Neural cell (in vitro differentiated cells): ENCODE results near the gene CBX3.
"Not testable (repeated sequence)": the region's sequence is repeated elsewhere in the genome, so short reads cannot be mapped to it uniquely, and the experiment has no call there.

Experiments
- EZH2 ChIP-seq: fragments of 200-600, 300-800 bp; shearing (Covaris generic), sonication (generic); IDR thresholded peaks from 2 replicates; pipeline ENCODE4 v1.6.1; 2014; ENCODE audit warnings: antibody characterized with exemption, low read length, borderline replicate concordance, mild to moderate bottlenecking; ENCODE audit not compliant: insufficient read depth, poor library complexity, severe bottlenecking
- TAF1 ChIP-seq: IDR thresholded peaks from 2 replicates; pipeline ENCODE4 v1.6.1; 2012; ENCODE audit warnings: low read depth
- TF ChIP-seq, protein P1 (sequence below): IDR thresholded peaks from 2 replicates; pipeline ENCODE4 v1.6.1; 2012; ENCODE audit warnings: borderline replicate concordance
- TF ChIP-seq, protein P2 (sequence below): fragments of 450-650 bp; IDR thresholded peaks from 2 replicates; pipeline ENCODE4 v1.5.1; 2014; ENCODE audit warnings: antibody characterized with exemption, mild to moderate bottlenecking, moderate library complexity; ENCODE audit not compliant: poor library complexity, severe bottlenecking

DNA sequence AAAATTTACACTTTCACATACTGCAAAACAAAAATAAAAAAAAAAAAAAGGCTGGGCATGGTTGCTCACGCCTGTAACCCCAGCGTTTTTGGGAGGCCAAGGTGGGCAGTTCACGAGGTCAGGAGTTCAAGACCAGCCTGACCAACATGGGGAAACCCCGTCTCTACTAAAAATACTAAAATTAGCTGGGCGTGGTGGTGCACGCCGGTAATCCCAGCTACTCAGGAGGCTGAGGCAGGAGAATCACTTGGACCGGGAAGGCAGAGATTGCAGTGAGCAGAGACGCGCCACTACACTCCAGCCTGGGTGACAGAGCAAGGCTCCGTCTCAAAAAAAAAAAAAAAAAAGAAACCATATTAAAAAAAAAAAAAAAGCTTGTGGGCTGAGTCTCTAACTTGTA is 6.8 kb upstream of the CBX3 start:
- not testable (repeated sequence) for TF ChIP-seq EZH2, TAF1
- TF ChIP-seq, protein P1, sequence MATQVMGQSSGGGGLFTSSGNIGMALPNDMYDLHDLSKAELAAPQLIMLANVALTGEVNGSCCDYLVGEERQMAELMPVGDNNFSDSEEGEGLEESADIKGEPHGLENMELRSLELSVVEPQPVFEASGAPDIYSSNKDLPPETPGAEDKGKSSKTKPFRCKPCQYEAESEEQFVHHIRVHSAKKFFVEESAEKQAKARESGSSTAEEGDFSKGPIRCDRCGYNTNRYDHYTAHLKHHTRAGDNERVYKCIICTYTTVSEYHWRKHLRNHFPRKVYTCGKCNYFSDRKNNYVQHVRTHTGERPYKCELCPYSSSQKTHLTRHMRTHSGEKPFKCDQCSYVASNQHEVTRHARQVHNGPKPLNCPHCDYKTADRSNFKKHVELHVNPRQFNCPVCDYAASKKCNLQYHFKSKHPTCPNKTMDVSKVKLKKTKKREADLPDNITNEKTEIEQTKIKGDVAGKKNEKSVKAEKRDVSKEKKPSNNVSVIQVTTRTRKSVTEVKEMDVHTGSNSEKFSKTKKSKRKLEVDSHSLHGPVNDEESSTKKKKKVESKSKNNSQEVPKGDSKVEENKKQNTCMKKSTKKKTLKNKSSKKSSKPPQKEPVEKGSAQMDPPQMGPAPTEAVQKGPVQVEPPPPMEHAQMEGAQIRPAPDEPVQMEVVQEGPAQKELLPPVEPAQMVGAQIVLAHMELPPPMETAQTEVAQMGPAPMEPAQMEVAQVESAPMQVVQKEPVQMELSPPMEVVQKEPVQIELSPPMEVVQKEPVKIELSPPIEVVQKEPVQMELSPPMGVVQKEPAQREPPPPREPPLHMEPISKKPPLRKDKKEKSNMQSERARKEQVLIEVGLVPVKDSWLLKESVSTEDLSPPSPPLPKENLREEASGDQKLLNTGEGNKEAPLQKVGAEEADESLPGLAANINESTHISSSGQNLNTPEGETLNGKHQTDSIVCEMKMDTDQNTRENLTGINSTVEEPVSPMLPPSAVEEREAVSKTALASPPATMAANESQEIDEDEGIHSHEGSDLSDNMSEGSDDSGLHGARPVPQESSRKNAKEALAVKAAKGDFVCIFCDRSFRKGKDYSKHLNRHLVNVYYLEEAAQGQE = not testable (repeated sequence)
- TF ChIP-seq, protein P2, sequence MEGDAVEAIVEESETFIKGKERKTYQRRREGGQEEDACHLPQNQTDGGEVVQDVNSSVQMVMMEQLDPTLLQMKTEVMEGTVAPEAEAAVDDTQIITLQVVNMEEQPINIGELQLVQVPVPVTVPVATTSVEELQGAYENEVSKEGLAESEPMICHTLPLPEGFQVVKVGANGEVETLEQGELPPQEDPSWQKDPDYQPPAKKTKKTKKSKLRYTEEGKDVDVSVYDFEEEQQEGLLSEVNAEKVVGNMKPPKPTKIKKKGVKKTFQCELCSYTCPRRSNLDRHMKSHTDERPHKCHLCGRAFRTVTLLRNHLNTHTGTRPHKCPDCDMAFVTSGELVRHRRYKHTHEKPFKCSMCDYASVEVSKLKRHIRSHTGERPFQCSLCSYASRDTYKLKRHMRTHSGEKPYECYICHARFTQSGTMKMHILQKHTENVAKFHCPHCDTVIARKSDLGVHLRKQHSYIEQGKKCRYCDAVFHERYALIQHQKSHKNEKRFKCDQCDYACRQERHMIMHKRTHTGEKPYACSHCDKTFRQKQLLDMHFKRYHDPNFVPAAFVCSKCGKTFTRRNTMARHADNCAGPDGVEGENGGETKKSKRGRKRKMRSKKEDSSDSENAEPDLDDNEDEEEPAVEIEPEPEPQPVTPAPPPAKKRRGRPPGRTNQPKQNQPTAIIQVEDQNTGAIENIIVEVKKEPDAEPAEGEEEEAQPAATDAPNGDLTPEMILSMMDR = not testable (repeated sequence)
